OCI-LY3 (cell line): ENCODE results near the gene TBC1D5.

Experiments
- CTCF ChIP-seq: fragments of 200-600, 300-600 bp; sonication (generic); IDR thresholded peaks from 2 replicates; pipeline ENCODE4 v1.5.1; 2014; ENCODE audit warnings: antibody characterized with exemption, low read length, low read depth
- EZH2phosphoT487 ChIP-seq: fragments of 200-600 bp; shearing (Covaris generic); IDR thresholded peaks from 2 replicates; pipeline ENCODE4 v1.6.1; 2018; ENCODE audit warnings: antibody characterized with exemption, mixed run types, low read depth

DNA sequence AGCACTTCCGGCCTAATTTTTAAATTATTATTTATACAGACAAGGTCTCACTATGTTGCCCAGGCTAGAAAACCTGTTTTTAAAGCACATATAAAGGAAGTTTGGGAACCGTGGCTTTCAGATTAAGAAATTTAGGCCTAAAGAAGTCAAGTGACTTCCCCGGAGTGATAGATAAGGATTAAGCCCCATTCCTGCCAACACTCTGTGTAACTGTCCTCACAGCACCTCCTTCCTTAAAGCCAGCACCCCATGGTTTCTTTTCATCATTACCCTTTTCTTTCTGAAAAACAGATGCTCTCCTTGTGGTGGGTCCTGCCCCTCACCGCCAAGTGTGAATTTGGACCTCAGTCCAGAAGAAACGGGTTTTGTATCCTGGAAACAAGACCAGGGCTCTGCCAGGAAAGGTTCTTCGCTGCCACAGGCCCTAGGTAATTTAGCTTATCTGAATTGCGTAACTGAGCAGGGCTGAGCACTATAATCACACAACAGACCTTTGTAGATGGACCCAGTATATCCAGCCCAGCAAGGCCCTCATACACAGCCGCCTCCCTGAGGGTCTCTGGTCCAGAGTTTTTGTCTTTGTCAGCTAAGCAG is 626.3 kb downstream of the TBC1D5 start:
- no peak for TF ChIP-seq CTCF
- TF ChIP-seq EZH2phosphoT487 = no peak
